Gastroesophageal sphincter (tissue), 3 donors: ENCODE data around the gene LIN9.

Source experiments
- CTCF ChIP-seq, 4 experiments: fragments of 200-600 bp in 2 of 4; fragments of 450-650 bp in 2 of 4; sonication (generic) in 1 of 4; IDR thresholded peaks; one replicate each; pipeline ENCODE4 v1.5.1; 2017 to 2019; ENCODE audit warnings: antibody characterized with exemption in 4 of 4, mild to moderate bottlenecking in 2 of 4, moderate library complexity in 2 of 4
- POLR2A ChIP-seq, 2 donors: fragments of 450-650 bp; IDR thresholded peaks; one replicate each; pipeline ENCODE4 v1.6.1; 2017; ENCODE audit warnings: antibody characterized with exemption in 2 of 2, mild to moderate bottlenecking in 2 of 2, moderate library complexity in 1 of 2

- TF ChIP-seq CTCF (IDR thresholded peaks at IDR 0.05) (no peak), POLR2A (IDR thresholded peaks at IDR 0.05) (no peak)
Measured at GRCh38 chr1:226308166-226308722, 720 bp downstream of the LIN9 start.
